Epithelial cell of esophagus (primary cell): ENCODE results near the gene BAD.
"Not testable (repeated sequence)": the region's sequence is repeated elsewhere in the genome, so short reads cannot be mapped to it uniquely, and the experiment has no call there.

ENCODE experiments used
- DNase-seq: peaks from one replicate; pipeline ENCODE4 v3.0.0; 2010; ENCODE audit warnings: low read depth
- H3K4me3 ChIP-seq: 2 replicates; pipeline ENCODE4 v1.5.1; 2011; ENCODE audit warnings: mild to moderate bottlenecking, low read length, control low read depth
- TF ChIP-seq, protein P1 (sequence below): IDR thresholded peaks from 2 replicates; pipeline ENCODE4 v1.5.1; 2011; ENCODE audit warnings: low read depth, mild to moderate bottlenecking, low read length, control low read depth, inconsistent platforms; ENCODE audit not compliant: insufficient read depth; ENCODE audit errors: missing control alignments

Gene BAD

DNA sequence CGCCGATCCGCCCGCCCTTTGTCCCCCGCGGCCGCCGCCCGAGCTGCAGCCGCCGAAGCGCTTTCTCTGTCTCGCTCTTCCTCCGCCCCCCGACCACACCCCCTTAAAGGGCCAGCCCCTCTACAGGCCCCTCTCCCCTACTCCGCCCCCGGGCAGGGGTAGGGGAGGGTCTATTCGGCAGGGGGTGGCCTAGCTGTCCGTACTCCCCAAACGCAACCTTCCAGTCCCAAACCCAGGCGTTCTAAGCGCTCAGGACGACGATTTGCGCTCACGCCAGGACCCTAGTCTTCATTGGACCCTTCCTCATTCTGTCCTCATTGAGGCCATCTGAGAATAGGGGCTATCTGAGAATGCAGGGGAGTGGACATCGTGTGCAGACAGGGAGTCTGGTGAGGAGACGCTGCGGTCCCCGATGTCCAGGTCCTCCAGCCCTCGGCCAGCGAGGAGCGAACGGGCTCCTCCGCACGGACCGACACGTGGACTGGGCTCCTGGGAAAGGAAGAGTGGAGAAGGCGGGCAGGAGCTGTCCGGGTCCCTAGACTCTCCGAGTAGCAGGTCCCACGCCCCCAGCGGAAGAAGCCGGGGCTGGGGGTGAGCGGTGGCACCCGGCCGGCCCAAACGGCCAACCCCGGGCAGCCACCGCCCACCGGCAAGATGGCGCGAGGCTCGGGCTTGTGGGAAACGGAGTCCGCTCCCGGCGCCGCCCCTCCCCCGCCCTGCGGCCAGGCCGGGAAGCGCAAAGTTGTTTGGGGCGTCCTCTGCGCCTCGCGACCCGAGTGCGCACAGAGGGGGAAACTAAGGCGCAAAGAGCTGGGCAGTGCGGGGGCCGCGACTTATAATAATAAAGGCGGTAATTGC, 37.4 kb downstream of the BAD start, which contains the start of gene PPP1R14B:
PPP1R14B (minus strand) TSS at position 73 of the 858 bp plus-strand sequence. CDS start 270 bp downstream, outside the sequence.
- DNase-seq = peak; percentile 85
- H3K4me3 ChIP-seq = peak within 1 kb of the TSS; percentile 72
- TF ChIP-seq, protein P1, sequence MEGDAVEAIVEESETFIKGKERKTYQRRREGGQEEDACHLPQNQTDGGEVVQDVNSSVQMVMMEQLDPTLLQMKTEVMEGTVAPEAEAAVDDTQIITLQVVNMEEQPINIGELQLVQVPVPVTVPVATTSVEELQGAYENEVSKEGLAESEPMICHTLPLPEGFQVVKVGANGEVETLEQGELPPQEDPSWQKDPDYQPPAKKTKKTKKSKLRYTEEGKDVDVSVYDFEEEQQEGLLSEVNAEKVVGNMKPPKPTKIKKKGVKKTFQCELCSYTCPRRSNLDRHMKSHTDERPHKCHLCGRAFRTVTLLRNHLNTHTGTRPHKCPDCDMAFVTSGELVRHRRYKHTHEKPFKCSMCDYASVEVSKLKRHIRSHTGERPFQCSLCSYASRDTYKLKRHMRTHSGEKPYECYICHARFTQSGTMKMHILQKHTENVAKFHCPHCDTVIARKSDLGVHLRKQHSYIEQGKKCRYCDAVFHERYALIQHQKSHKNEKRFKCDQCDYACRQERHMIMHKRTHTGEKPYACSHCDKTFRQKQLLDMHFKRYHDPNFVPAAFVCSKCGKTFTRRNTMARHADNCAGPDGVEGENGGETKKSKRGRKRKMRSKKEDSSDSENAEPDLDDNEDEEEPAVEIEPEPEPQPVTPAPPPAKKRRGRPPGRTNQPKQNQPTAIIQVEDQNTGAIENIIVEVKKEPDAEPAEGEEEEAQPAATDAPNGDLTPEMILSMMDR = no peak

- not testable (repeated sequence) for H3K4me3 ChIP-seq, DNase-seq
These were observed 37.9 kb downstream of the BAD start for GRCh38 chr11:64246621-64246870.

GRCh38 chr11:64245797-64246620, 38.5 kb downstream of the BAD start:
- TF ChIP-seq, protein P1 = no peak
- peak; percentile 99 for DNase-seq
- H3K4me3 ChIP-seq = peak overlapping the region; percentile 67

GRCh38 chr11:64245401-64245796, 39.1 kb downstream of the BAD start:
- TF ChIP-seq, protein P1 = no peak
- DNase-seq = no peak

DNA sequence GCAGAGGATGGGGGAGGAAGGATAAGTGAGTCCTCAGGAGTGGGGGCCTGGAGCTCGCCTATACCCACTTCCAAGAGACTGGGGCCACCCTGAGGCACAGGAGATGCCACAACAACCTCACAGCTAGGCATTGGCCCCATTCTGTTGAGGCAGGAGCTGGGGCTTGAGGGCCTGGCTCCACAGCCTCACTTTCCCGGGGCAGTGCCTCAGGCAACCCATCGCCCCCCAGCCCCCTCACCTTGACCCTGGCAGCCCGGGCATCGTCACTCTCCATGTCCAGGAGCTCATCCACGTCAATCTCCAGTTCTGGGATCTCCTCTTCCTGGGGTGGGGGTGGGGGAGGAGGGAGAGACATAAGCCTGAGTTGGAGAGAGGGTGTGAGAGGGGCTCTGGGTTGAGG, 39.5 kb downstream of the BAD start:
- peak overlapping the region; percentile 67 for H3K4me3 ChIP-seq
- TF ChIP-seq, protein P1 = no peak
- no peak for DNase-seq

More at GRCh38 chr11:64245401-64245796, 39.1 kb downstream of the BAD start:
- H3K4me3 ChIP-seq = peak overlapping the region; percentile 67

- TF ChIP-seq, protein P1 = no peak
- H3K4me3 ChIP-seq = no peak overlapping the region
- no peak for DNase-seq
These were observed 40.4 kb downstream of the BAD start for GRCh38 chr11:64244107-64244506.

DNA sequence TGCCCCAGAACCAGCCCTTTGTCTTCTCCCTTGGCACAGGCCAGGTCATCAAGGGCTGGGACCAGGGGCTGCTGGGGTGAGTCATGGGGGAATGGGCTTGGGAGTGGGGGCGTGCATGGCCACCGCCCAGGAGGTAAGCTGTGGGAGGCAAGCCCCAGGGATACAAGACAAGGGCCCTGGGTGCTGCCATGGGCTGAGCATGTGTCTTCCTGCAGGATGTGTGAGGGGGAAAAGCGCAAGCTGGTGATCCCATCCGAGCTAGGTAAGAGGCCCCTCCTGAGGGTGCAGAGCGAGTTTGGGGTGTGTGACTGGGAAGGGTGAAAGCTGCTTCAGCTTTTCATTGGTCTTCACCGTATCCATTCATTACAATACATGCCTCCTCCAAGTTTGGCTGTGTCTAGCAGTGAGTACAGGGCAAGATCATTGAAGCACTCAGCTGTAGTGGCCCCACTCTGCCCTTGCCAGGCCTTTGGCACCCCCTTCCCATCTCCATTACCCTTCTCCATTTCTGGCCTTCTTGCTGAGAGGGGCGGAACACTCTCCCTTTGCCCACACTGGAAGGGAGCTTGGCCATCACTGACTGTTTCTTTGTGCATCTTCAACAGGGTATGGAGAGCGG, 41.1 kb downstream of the BAD start:
- no peak for DNase-seq
- H3K4me3 ChIP-seq = no peak overlapping the region
- TF ChIP-seq, protein P1 = no peak
